ENCODE data around the gene MRM2.

MRM2 gene

DNA sequence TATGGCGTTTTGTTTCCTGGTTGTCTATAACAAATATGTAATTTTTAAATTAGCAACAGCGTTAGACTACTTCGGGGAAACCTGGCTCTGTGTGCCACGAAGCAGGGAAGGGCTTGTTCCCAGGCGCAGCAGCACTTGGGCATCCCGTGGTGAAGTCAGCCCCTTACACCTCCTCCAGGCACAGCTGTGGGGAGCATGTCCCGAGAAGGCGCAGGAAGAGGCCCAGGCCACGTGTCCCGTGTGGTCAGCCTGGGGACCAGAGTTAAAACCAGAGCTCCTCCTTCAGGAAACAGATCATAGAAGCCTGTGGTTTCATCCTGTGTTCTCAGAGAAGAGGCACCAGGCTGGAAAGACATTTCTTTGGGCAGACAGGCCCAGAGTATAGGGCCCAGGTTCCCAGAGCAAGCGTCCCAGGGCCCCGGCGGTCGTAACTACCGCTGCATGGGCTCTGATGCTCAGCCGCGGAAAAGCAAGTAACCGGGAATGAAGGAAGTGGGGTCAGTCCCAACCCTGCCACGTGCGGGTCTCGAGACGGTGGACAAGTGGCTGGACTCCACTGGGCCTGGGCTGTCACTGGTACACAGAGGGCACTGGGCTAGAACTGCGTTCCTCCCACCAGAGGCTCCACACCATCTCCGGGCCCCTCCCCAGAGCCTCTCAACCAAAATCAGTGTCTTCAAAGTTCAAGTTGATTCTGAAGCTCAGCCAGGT is 7.1 kb upstream of the MRM2 start:
- no peak for DNase-seq (ENCODE audit: low read depth in 2 of 2, low spot score in 1 of 2)

- no peak for DNase-seq (ENCODE audit: low read depth in 2 of 2, low spot score in 1 of 2)
Observed at GRCh38 chr7:2247141-2247995, 5.4 kb upstream of the MRM2 start.

DNA sequence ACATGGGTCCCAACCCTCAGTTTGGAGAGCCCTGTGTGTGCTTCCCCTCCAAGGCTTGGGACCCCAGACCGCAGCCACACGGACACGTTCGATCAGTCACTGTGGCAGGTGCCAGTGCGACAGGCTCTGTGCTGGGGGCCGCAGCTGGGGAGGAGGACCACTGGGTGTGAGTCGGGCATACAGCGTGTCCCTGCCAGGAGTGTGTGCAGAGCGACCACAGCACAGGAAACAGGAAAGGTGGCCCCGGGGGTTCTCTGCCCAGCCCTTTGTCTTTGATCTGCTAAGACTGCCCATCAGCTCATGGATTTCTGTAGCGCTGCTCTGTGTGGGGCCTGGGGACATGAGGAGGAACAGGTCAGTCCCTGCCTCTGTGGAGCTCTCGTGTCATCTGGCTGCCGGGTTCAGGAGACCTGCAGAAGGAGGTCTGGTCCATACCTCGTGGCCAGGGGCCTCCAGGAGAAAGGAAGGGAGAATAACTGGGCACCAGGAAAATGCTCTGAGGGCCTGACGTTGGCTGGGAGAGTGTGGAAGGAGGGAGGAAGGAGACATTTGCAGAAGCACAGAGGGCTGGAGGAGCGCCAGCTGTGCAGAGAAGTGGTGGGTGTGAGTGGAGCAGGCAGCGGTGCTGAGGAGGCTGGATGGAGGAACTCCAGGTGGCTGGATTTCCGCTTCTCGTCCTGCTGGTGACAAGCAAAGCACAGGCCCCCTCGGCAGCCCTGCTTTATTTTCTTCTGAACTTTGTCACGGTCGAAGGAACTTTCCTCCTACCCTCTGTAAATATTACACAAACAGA is 4.1 kb upstream of the MRM2 start:
- no peak for DNase-seq (ENCODE audit: low read depth in 2 of 2, low spot score in 1 of 2)

DNA sequence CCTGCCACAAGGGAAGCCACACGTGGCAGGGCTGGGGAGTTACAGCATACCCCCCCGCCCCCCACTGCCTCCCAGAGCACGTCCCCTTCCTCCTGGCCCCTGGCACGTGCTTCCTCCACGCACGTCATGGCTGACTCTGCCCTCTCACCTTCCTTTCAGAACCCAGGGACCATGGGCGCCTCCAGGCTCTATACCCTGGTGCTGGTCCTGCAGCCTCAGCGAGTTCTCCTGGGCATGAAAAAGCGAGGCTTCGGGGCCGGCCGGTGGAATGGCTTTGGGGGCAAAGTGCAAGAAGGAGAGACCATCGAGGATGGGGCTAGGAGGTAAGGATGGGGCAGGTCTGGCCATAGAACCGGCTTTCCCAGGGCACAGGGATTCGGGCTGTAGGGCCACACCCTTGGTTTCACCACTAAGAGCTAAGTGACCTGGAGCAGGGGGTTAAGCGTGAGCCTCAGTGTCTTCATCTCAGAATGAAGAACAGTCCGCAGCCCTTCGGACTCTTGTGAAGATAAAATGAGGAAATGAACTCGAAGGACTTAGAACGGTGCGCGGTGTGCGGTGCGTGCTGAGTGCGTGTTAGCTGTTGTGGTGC is 2.5 kb upstream of the MRM2 start:
- DNase-seq (ENCODE audit: low read depth in 2 of 2, low spot score in 1 of 2) = no peak

GRCh38 chr7:2243458-2243857 is 1.5 kb upstream of the MRM2 start:
- no peak for DNase-seq (ENCODE audit: low read depth in 2 of 2, low spot score in 1 of 2)

DNA sequence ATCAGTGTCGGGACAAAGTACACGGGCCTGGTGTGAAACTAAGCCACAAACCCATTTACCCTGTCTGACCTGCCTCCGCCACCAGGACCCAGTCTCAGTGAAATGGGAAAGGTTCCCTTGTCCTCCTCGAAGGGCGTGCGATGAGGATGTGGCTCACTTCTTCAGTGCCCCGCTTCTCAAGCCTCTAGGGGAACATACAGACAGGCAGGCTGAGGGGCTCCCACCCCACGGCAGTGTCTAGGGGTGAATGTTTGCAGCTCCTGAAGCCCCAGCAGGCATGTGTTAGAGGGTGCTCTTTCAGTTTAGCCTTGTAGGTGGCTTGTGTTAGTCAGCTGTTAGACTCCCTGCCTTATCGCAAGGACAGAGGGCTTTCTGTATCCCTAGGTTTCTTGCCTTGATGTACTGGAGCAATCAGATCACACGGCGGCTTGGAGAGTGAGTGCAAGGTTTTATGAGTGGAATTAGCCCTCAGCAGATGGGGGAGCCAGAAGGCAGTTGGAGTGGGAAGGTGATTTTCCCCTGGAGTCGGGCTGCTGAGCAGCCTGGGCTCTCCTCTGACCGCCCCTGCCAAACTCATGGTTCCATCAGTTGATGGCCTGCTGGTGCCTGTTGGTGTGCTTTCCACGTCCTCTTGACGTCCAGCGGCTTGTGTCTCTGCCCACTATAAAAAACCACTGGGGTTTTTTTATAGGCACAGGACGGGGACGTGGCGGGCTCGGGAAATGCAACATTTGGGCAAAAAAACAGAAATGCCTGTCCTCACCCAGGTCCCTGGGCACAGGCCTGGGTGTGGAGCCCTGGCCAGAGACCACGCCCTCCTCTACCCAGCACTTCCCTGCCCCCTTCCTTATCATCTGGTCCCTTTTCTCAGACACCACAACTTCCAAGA is 780 bp upstream of the MRM2 start:
- DNase-seq (ENCODE audit: low read depth in 2 of 2, low spot score in 1 of 2) = no peak

- DNase-seq (ENCODE audit: low read depth in 2 of 2, low spot score in 1 of 2) = no peak
Observed at GRCh38 chr7:2239242-2239641, 2.8 kb downstream of the MRM2 start.

DNA sequence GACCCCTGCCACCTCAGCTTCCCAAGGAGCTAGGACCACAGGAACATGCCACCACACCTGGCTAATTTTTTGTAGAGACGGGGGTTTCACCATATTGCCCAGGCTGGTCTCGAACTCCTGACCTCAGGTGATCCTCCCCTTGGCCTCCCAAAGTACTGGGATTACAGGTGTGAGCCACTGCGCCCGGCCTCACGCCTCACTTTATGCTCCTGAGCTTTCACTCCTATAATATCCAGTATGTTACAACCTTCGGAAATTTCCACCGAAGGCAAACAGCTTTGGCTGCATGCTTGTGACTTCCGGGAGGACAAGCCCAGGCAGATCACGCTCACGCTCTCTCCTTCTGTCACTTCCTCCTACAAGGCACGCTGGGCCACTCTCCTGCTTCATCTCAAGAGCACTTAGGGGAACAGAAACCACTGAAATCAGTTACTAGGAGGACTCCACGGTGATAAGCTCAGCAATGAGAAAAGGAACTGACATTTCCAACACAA is 4.8 kb downstream of the MRM2 start:
- DNase-seq (ENCODE audit: low read depth in 2 of 2, low spot score in 1 of 2) = no peak

- DNase-seq (ENCODE audit: low read depth in 2 of 2, low spot score in 1 of 2) = no peak
Observed at GRCh38 chr7:2233926-2234325, 8.1 kb downstream of the MRM2 start.

GRCh38 chr7:2232766-2233520 is 9.1 kb downstream of the MRM2 start, which contains the start of gene MAD1L1:
Gene MAD1L1 (minus strand): TSS chr7:2232945. CDS start chr7:2230133, 2,812 bp downstream.
- peak; percentile 65 to 66 for DNase-seq (ENCODE audit: low read depth in 2 of 2, low spot score in 1 of 2)

DNA sequence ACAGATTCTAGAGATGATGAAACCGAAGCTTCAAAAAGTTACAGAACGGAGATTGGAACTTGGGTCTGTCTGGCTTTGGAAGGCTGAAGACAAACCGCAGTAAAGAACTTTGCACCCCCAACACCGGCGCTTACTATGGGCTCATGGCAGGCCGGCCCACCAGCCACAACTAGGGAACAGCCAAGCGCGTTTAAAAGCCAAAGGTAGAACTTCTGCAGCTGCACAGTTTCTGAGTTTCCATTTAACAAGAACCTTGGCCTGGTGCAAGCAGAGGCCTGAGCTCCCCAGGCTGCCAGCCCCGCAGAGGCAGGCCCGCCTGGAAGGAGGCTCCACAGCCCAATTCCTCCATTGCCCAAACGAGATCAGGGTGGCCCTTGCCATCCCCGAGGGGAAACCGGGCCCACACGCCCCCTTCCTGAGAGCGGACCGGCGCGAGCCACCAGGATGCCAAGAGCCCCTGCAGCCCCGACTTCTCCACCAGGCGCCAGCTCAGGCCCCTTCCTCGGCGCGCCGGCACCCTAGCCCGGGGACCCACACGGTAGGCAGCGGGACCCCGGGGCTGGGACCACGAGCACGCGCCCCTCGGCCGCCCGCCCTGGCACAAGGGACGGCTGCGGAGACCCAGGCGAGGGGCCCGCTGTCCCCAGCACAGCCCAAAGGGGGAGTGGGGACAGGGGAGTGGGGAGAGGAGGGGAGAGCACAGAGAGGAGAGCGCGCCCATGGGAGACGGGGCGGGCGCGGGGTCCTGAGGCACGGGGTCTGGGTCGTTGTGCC is 9.8 kb downstream of the MRM2 start:
- no peak for DNase-seq (ENCODE audit: low read depth in 2 of 2, low spot score in 1 of 2)

DNA sequence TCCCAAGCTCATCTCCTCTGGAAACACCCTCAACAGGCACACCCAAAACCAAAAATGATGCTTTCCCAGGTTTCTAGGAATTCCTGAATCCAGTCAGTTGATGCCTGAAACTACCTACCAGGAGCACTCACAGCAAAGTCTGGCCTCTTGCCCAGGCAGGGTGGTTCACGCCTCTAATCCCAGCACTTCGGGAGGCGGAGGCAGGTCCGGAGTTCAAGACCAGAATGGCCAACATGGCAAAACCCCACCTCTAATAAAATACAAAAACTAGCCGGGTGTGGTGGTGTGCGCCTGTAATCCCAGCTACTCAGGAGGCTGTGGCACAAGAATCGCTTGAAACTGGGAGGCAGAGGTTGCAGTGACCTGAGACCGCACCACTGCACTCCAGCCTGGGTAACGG is 11.1 kb downstream of the MRM2 start:
- DNase-seq (ENCODE audit: low read depth in 2 of 2, low spot score in 1 of 2) = no peak

DNA sequence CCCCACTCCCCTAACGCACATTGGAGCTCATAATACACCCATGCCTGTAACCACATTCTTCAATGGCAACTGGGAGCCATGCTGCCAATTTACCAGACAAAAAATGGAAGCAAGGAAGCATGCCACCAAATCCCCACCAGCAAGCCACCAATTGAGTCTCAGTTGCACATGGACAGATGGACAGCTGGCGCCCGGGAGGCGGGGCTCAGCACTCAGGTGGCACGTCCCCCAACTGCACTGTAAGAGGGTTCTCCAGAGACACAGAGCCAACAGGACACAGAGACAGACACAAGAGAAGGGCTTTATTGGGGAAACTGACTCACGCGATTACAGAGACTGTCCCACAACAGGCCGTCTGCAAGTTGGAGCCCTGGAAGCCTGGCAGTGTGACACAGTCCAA is 11.8 kb downstream of the MRM2 start:
- DNase-seq (ENCODE audit: low read depth in 2 of 2, low spot score in 1 of 2) = no peak

- DNase-seq (ENCODE audit: low read depth in 2 of 2, low spot score in 1 of 2) = no peak
Observed at GRCh38 chr7:2229467-2229866, 12.5 kb downstream of the MRM2 start.

GRCh38 chr7:2228921-2229320 is 13.1 kb downstream of the MRM2 start:
- no peak for DNase-seq (ENCODE audit: low read depth in 2 of 2, low spot score in 1 of 2)

DNA sequence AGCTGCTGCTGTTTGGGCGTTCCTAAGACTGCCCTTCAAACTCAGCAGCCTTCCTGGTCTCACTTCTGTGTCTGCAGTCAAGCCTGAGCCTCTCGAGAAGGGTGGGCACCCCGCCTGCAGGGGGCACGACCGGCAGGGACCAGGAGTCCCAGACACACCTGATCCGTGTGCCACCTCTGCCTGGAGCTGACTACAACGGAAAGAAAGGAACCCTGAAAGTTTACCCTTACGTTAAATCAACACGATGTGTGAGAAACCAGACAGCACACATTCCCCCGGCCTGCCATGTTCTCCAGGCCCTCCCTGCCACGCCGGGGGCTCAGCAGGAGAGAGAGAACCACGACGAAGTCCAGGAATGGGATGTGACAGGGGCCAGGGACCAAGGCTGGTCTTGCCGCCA is 14.3 kb downstream of the MRM2 start:
- DNase-seq (ENCODE audit: low read depth in 2 of 2, low spot score in 1 of 2) = no peak

GRCh38 chr7:2225830-2226229 is 16.2 kb downstream of the MRM2 start:
- DNase-seq (ENCODE audit: low read depth in 2 of 2, low spot score in 1 of 2) = no peak

DNA sequence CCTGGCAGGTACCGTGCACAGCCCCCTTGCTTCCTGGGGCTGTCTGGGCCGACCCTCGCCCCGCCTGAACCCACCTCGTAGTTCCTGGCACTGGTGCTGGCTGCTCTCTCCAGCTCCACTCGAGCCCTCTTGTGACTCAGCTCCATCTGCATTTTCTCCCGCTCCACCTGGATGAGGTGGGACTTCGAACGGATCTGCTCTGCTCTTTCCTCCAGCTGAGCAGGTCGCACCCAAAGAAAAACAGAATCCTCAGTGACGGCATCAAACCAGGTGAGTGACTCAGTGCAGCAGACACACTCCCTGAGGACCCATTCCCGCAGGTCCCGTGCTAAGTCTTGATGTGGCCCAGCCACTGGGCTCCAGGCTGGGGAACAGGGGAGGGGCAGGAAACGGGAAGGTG is 16.7 kb downstream of the MRM2 start:
- no peak for DNase-seq (ENCODE audit: low read depth in 2 of 2, low spot score in 1 of 2)

- no peak for DNase-seq (ENCODE audit: low read depth in 2 of 2, low spot score in 1 of 2)
Observed at GRCh38 chr7:2224934-2225333, 17.1 kb downstream of the MRM2 start.
